ENCODE measurements around the gene METAP1D.

The METAP1D gene

GRCh38 chr2:172072706-172073105 lies 73.0 kb downstream of the METAP1D start:
- DNase-seq (ENCODE audit: extremely low spot score, insufficient read length, low read depth): no peak
- FAIRE-seq: no peak

- no peak for FAIRE-seq
- no peak for DNase-seq (ENCODE audit: extremely low spot score, insufficient read length, low read depth)
Observed at GRCh38 chr2:172073518-172073917, 73.8 kb downstream of the METAP1D start.

- FAIRE-seq (no peak), DNase-seq (ENCODE audit: extremely low spot score, insufficient read length, low read depth) (no peak)
Observed at GRCh38 chr2:172074254-172074653, 74.5 kb downstream of the METAP1D start.

GRCh38 chr2:172079416-172079815 lies 79.7 kb downstream of the METAP1D start:
- FAIRE-seq: no peak
- no peak for DNase-seq (ENCODE audit: extremely low spot score, insufficient read length, low read depth)

GRCh38 chr2:172079838-172080640 lies 80.3 kb downstream of the METAP1D start:
- DNase-seq (ENCODE audit: extremely low spot score, insufficient read length, low read depth): no peak
- FAIRE-seq: no peak

GRCh38 chr2:172080641-172081220 lies 81.0 kb downstream of the METAP1D start:
- DNase-seq (ENCODE audit: extremely low spot score, insufficient read length, low read depth) (no peak), FAIRE-seq (no peak)

- DNase-seq (ENCODE audit: extremely low spot score, insufficient read length, low read depth) (no peak), FAIRE-seq (no peak)
Observed at GRCh38 chr2:172081221-172082022, 81.7 kb downstream of the METAP1D start.

GRCh38 chr2:172082105-172082943 lies 82.6 kb downstream of the METAP1D start:
- FAIRE-seq (no peak), DNase-seq (ENCODE audit: extremely low spot score, insufficient read length, low read depth) (no peak)

GRCh38 chr2:172082944-172083627 lies 83.3 kb downstream of the METAP1D start:
- DNase-seq (ENCODE audit: extremely low spot score, insufficient read length, low read depth): no peak
- FAIRE-seq: no peak

GRCh38 chr2:172083628-172084394 lies 84.1 kb downstream of the METAP1D start:
- DNase-seq (ENCODE audit: extremely low spot score, insufficient read length, low read depth) (no peak), FAIRE-seq (peak; percentile 9)

- no peak for DNase-seq (ENCODE audit: extremely low spot score, insufficient read length, low read depth)
- no peak for FAIRE-seq
Observed at GRCh38 chr2:172084395-172084644, 84.6 kb downstream of the METAP1D start.

GRCh38 chr2:172084645-172085459 lies 85.1 kb downstream of the METAP1D start:
- no peak for FAIRE-seq
- DNase-seq (ENCODE audit: extremely low spot score, insufficient read length, low read depth): no peak

- peak; percentile 26 for FAIRE-seq
Observed at GRCh38 chr2:172085460-172086159, 85.9 kb downstream of the METAP1D start, which contains the start of gene DLX1. DLX1 (plus strand) TSS chr2:172085507; CDS start chr2:172085678, 171 bp downstream.

GRCh38 chr2:172086241-172087206 lies 86.8 kb downstream of the METAP1D start:
- FAIRE-seq: no peak
- no peak for DNase-seq (ENCODE audit: extremely low spot score, insufficient read length, low read depth)

More at GRCh38 chr2:172085460-172086159, 85.9 kb downstream of the METAP1D start, which contains the start of gene DLX1:
- DNase-seq (ENCODE audit: extremely low spot score, insufficient read length, low read depth): no peak

GRCh38 chr2:172087207-172087779 lies 87.5 kb downstream of the METAP1D start:
- DNase-seq (ENCODE audit: extremely low spot score, insufficient read length, low read depth) (no peak), FAIRE-seq (no peak)

GRCh38 chr2:172087780-172088244 lies 88.1 kb downstream of the METAP1D start:
- DNase-seq (ENCODE audit: extremely low spot score, insufficient read length, low read depth) (no peak), FAIRE-seq (no peak)

Data from GM18507 (cell line).